ENCODE measurements around the gene CTNND2. TPM values are rescaled to one million over a fixed set of nuclear protein-coding genes. Genes with fewer than 3 reads are reported as not detected.

Gene CTNND2
- total and polyA plus RNA-seq, 4 donors: 0.05 to 0.50 (median 0.27) TPM

GRCh38 chr5:11139217-11139865 lies 764.9 kb downstream of the CTNND2 start (continued):
- no peak for TF ChIP-seq CTCF (IDR thresholded peaks at IDR 0.05; ENCODE audit: low read depth, low read length, missing input control)

- H3K27me3 ChIP-seq (ENCODE audit: control insufficient read depth in 4 of 4, insufficient read depth in 4 of 4, low read length in 3 of 4): no peaks in the 10 kb centered on the region
- H3K36me3 ChIP-seq (ENCODE audit: control insufficient read depth in 4 of 4, insufficient read depth in 3 of 4, low read depth in 1 of 4, low read length in 3 of 4): no peaks in the 10 kb centered on the region
- H3K27ac ChIP-seq (ENCODE audit: low read depth in 1 of 2, low read length in 2 of 2): no peak overlapping the region
- no peaks in the 10 kb centered on the region for H3K4me1 ChIP-seq (ENCODE audit: control insufficient read depth in 4 of 4, insufficient read depth in 4 of 4, low read length in 3 of 4)
- no peak overlapping the region for H3K4me3 ChIP-seq (ENCODE audit: low read depth in 1 of 3, low read length in 3 of 3)
- 89% methylated on average over 10 of the region's 10 CpGs for WGBS
- no peak overlapping the region for H3K9ac ChIP-seq (ENCODE audit: low read depth in 1 of 2, low read length in 2 of 2)
- no peaks in the 10 kb centered on the region for H3K9me3 ChIP-seq (ENCODE audit: control insufficient read depth in 4 of 4, low read length in 3 of 4)
- TF ChIP-seq RXRA (IDR thresholded peaks at IDR 0.05): no peak
- no peak for TF ChIP-seq HNF4A (conservative IDR thresholded peaks at IDR 0.05)
- TF ChIP-seq ATF3 (IDR thresholded peaks at IDR 0.05): no peak
- TF ChIP-seq YY1 (IDR thresholded peaks at IDR 0.05): no peak
- TF ChIP-seq REST (IDR thresholded peaks at IDR 0.05): no peak
- no peak for TF ChIP-seq NR2F2 (IDR thresholded peaks at IDR 0.05)
- TF ChIP-seq GABPA (IDR thresholded peaks at IDR 0.05 in 1 of 2, conservative IDR thresholded peaks at IDR 0.05 in 1 of 2): no peak
- no peak for TF ChIP-seq HNF4G (IDR thresholded peaks at IDR 0.05)
- no peak for TF ChIP-seq JUND (IDR thresholded peaks at IDR 0.05)
- TF ChIP-seq MAX (IDR thresholded peaks at IDR 0.05): no peak
- no peak for DNase-seq (ENCODE audit: low spot score)
Measured at GRCh38 chr5:11130131-11130530, 774.1 kb downstream of the CTNND2 start.

GRCh38 chr5:11128021-11128420 lies 776.2 kb downstream of the CTNND2 start:
- H3K27me3 ChIP-seq (ENCODE audit: control insufficient read depth in 4 of 4, insufficient read depth in 4 of 4, low read length in 3 of 4): no peaks in the 10 kb centered on the region
- 80% methylated on average over 2 of the region's 2 CpGs for WGBS
- H3K4me3 ChIP-seq (ENCODE audit: low read depth in 1 of 3, low read length in 3 of 3): no peak overlapping the region
- H3K4me1 ChIP-seq (ENCODE audit: control insufficient read depth in 4 of 4, insufficient read depth in 4 of 4, low read length in 3 of 4): no peaks in the 10 kb centered on the region
- no peak overlapping the region for H3K27ac ChIP-seq (ENCODE audit: low read depth in 1 of 2, low read length in 2 of 2)
- no peak for DNase-seq (ENCODE audit: low spot score)
- no peak overlapping the region for H3K9ac ChIP-seq (ENCODE audit: low read depth in 1 of 2, low read length in 2 of 2)
- no peaks in the 10 kb centered on the region for H3K9me3 ChIP-seq (ENCODE audit: control insufficient read depth in 4 of 4, low read length in 3 of 4)
- H3K36me3 ChIP-seq (ENCODE audit: control insufficient read depth in 4 of 4, insufficient read depth in 3 of 4, low read depth in 1 of 4, low read length in 3 of 4): no peaks in the 10 kb centered on the region
- TF ChIP-seq SP1 (IDR thresholded peaks at IDR 0.05) (no peak), REST (IDR thresholded peaks at IDR 0.05) (no peak), FOXA2 (IDR thresholded peaks at IDR 0.05) (no peak), HNF4G (IDR thresholded peaks at IDR 0.05) (no peak), ATF3 (IDR thresholded peaks at IDR 0.05) (no peak), TAF1 (conservative IDR thresholded peaks at IDR 0.05) (no peak), RAD21 (IDR thresholded peaks at IDR 0.05) (no peak), YY1 (IDR thresholded peaks at IDR 0.05) (no peak), EGR1 (IDR thresholded peaks at IDR 0.05; ENCODE audit: low read depth in 2 of 2) (no peak), MAX (IDR thresholded peaks at IDR 0.05) (no peak), JUND (IDR thresholded peaks at IDR 0.05) (no peak), ZBTB33 (IDR thresholded peaks at IDR 0.05) (no peak), GABPA (IDR thresholded peaks at IDR 0.05 in 1 of 2, conservative IDR thresholded peaks at IDR 0.05 in 1 of 2) (no peak)
